NCI-H526 treated with DMSO at 0.1 percent for 48 hours (cell line): ENCODE data around the gene RBPJ.

ENCODE experiments used
- DNase-seq: peaks from one replicate; lab custom pipeline; 2025; lab: John Stamatoyannopoulos, UW

Gene RBPJ

GRCh38 chr4:26420438-26420837 is 99.6 kb downstream of the RBPJ start:
- DNase-seq: no peak

DNA sequence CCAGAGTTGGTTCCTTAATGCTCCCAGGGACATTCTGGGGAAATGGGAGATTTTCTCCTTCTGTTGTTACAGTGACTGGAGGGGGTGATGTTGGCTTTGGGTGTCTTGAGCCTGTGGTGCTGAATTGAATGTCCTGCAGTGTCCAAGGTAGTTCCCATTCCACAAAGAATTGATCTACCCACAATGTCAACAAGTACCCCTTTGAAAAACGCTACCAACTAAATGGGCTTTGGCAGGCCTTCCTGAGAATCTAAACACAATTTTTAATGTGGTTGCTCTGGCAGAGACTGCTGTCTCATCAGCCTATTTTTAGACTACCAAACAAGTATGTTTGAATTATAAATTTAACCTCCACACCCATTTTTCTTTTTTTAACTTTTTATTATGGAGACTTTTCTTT is 100.1 kb downstream of the RBPJ start:
- DNase-seq: no peak

DNA sequence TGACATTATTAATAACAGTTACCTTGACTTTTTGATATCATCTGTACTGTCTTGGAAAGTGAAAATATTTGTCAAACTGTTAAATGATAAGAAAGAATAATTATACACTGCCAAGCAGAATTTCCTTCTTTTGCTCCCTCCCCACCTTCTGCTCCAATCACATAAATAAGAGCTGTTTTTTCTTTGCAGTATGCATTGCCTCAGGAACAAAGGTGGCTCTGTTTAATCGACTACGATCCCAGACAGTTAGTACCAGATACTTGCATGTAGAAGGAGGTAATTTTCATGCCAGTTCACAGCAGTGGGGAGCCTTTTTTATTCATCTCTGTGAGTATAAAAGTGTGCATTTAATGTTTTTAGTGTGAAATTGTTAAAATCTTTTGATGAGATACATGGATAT is 103.3 kb downstream of the RBPJ start:
- DNase-seq: peak; percentile 69

- DNase-seq: no peak
Observed at GRCh38 chr4:26424838-26425237, 104.0 kb downstream of the RBPJ start.

DNA sequence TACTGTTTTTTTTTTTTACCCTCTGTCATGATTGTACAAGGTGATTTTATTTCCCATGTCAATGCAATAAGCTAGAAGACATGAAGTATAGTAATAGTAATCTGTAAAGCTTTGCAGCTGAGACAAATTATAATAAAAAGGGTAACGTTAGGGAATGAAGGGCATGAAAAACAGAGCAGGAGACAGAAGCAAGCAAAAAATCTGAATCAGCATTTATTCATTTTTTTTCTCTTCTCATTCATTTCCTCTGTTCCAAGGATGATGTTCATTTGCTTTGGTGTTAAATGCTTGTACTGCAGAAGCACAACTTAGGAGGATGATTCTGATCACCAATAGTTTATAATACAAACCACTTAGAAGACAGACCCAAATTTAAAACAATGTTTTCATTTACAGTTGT is 105.1 kb downstream of the RBPJ start:
- DNase-seq: no peak

GRCh38 chr4:26426892-26427291 is 106.1 kb downstream of the RBPJ start:
- DNase-seq: no peak

DNA sequence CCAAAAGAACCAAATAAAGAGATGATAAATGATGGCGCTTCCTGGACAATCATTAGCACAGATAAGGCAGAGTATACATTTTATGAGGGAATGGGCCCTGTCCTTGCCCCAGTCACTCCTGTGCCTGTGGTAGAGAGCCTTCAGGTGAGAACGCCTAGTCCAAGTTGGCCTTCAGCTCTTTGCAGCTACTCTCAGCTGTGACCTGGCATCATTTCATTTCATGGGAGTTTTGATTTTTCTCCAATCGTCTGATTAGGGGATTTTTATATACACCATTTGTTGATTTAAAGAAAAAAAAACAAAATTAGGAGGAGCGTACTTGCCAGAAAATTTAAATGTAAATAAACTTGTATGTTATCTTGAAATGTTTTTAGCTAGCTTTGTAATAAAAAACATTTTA is 109.1 kb downstream of the RBPJ start:
- DNase-seq: no peak

DNA sequence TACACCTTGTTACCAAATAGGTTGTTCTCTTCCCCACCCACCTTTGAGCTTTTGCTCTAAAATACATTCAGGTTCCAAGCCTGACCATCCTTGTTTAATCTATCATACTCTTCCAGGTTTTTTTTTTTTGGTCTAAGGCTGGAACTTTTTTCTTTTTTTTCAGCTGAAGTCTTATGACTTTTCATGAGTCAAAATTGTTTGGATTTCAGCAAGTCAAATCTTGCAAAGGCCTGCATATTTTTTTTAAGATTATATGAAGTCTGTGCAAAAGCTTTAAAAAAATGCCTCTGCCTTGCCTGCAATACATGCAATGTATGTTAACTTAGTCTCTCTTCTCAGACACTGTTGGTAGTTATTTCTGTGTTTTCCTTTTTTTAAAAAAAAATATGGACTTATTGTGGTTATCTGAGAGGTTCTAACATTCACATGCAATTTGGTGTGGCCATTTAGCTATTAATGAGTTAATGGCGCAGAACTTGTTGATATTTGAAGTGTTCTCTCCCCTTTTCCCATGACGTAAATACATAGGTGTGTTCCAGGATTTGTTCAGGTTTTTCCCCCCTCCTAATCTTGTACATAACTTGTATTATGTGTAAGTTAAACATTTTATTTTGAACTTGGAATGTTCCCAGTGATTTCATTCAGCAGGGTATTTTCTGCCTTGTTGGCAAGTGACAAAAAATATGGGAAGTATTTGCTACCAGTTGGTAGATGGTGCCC is 110.8 kb downstream of the RBPJ start:
- no peak for DNase-seq

GRCh38 chr4:26432419-26432818 is 111.6 kb downstream of the RBPJ start:
- no peak for DNase-seq

- DNase-seq: no peak
Observed at GRCh38 chr4:26433556-26433955, 112.7 kb downstream of the RBPJ start.

DNA sequence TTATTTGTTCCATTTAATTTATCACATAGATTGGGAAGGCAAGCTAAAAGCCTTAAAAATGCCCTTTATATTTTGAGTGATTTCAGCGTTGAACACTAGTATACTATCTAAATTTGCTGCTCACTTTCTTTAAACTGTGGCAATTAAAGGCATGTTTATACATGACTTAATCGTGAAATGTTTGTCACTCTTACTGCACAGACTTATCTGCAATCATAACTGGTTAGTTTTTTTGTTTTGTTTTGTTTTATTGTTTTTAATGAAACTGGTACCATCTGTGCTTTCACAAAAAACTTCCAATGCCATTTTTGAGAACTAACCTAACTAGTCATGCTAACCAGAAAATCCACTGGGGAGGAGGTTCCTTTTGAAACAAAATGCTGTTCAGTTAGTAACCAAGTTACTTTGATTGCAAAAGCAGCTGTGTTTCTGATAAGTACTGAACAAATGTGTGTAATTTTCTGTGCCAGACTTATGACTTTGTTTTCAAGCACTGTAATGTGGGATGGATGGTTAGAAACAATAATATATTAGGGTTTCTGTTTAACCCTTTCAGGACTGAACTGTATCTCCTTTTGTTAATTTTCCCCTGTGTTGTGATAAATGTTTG is 113.3 kb downstream of the RBPJ start:
- no peak for DNase-seq

DNA sequence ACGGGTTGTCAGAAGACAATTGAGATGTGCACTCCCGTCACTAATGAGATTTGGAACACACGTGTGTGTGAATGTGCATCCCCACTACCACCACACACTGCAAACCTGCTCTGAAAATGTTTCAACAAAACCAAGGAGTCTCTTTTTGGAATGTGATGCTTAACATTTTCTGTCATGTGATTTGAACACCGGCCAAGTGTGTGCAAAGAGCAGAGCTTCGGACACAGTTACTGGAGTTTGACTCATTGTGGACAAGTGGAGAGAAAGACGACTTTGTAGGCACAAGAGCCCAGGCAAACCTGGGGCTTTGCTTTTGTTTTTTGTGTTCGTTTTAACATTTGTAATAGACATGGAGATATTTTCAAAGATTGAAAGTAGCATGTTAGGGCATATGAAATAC is 120.3 kb downstream of the RBPJ start:
- no peak for DNase-seq

DNA sequence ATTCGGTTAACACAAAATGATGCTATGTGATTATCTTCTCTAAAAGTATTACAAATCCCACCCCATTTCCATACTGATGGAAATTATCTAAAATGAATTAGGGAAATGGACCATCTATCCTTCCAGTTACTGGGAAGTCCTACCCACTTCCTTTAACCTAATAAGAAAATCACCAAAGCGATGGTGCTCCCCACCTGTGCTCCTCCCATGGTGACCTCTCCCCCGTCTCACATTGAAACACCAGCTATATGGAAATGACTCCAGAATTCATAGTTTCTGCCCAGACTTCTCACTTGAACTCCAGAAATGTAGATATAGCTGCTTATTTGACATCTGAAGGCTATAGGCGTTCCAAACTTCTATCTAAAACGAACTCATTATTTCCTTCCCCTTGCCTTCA is 121.0 kb downstream of the RBPJ start:
- no peak for DNase-seq

DNA sequence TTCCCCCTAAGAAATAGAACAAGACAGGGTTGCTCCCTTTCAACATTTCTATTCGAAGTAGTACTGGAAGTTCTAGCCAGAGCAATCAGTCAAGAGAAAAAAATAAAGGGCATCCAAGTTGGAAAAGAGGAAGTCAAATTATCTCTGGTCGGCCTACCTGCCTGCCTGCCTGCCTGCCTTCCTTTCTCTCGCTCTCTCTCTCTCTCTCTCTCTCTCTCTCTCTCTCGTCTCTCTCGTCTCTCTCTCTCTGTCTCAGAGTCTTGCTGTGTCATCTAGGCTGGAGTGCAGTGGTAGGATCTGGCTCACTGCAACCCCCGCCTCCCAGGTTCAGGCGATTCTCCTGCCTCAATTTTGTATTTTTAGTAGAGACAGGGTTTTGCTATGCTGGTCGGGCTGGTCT is 126.6 kb downstream of the RBPJ start:
- DNase-seq: no peak

GRCh38 chr4:26450418-26450817 is 129.6 kb downstream of the RBPJ start:
- DNase-seq: no peak

DNA sequence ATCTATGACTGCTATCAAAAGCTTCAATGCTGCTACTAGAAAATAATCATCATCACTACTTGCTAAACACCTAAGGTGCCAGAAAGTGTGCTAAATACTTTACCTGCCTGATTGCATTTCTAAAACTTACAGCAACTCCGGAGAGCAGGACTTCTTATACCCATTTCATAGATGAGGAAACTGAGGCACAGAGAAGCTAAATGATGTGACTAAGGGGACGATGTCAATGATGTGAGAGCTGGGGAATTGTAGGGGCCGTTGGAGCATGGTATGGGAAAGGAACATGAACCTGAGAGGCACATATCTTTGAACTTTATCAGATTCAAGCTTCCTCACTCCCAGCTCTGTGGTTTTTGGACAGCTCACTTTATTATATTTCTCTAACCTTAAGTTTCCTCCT is 130.8 kb downstream of the RBPJ start:
- DNase-seq: no peak

DNA sequence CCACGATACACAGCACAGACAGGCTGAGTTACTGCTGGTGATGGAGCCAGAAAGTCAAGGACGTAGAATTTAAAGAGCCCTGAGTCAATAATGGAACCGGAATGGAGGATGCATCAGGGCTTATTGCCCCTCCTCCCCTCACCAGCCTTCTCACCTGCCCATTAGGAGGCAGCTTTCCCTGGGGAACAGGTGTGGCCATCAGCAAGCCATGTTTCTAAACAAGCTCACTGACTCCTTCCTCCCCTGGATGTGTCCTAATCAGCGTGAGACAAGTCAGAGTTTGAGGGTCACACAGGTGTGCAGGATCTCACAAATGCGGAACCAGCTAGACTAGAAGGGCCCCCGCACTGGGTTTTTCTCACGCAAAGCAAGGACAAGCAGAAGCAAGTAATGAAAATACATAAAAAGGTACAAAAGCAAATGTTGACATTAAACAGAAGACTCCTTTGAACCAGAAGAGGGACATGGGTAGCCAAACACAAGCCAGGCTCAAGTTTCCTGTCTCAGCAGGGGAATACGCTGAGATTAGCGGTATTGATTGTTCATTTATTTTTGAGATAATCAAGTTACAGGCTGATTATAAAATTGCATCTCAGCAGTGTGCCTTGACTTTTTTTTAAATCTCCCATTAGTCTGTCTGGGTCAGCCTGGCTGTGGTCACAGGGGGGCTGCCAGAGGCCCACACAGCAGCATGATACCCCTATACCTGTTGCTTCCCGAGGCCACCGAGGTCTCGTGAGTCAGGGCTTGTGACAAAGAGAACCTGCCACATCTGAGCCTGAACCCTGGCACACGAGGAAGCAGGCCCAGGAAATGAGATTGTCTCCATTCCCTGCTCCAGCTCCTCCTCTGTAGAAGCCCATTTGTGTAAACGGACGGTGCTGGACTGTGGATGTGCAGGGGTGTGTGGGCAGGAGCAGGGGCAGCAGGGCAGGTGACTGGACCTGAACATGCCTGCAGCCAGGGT is 132.0 kb downstream of the RBPJ start:
- peak; percentile 47 for DNase-seq

DNA sequence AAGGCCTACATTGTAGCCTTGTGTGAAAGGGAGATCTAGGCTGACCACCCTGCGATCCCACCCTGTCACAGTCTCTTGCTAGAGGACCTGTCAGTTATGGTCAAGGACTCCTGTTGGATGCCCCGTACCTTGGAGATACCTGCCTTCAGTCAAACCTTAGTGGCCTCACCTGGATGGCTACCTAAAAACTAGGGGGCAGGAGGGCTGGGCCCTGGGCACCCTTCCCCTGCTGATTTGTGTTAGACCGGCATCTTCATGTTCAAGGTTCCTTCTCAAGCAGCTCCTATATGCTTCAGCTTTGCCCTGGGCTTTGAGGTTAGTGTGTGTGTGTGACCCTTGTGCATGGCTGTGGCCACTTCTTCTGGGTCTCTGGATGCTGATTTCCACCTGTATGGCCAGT is 134.1 kb downstream of the RBPJ start:
- no peak for DNase-seq

- DNase-seq: no peak
Observed at GRCh38 chr4:26455571-26455970, 134.8 kb downstream of the RBPJ start.

DNA sequence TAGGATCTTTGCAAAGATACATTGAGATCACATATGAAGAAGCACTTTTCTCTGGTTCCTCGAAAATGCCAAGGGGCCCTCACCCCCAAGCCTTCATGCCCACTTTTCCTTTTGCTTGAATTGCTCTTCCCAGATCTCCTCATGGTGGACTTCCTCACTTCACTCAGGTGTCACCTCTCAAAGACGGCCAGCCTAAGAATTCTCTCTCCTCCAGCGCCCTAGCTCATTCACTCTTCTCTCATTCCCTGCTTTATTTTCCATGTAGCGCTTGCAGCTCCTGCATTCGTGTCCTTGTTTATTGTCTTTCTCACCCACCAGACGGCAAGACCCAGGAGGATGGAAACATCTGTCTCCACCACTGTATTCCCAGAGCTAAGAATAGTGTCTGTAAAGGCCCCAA is 136.6 kb downstream of the RBPJ start:
- DNase-seq: no peak

DNA sequence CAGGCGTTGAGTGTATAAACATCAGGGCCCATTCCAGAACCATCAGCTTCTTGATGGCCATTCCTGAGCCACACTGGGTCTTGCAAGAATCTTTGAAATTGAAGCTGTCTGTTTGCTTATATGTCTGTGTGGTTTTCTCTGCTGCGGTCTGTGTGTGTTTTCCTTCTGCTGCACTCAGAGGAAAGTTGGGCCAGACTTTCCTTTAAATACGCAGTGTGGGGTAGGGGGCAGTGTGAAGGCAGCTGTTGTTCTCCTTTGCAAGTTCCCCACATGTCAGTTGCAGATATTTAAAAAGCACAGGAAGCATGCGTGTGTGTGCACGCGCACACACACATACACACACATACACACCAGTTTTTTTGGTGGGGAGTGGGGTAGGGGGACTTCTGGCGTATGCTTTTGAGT is 137.3 kb downstream of the RBPJ start:
- no peak for DNase-seq

DNA sequence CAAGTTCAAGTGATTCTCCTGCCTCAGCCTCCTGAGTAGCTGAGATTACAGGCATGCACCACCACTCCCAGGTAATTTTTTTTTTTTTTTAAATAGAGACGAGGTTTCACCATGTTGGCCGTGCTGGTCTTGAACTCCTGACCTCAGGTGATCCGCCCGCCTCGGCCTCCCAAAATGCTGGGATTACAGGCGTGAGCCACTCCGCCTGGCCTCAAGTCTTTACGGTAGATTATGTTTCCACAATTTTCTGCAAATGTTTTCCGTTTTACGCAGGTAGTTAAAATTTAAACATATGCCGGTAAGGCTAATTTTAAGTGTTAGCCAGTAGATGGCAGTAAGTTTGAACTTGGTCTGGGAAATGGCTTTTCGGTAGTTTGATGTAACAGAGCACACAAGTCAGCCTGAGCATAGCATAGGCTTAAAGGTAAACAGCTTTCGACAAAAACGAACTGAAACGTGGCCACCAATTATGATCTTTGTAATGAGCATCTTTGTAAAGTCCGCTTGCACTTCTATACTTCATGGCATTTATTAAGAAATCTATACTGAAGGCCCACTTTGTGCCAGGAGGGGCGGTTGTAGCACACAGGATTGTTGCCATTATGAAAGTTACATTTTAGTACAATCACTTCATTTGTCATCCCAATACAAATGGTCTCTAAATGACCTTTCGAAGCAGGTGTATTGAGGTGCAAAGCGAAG is 138.4 kb downstream of the RBPJ start:
- DNase-seq: peak; percentile 29
